HepG2 (cell line): ENCODE results near the gene ZNF628. TPM values are rescaled to one million over a fixed set of nuclear protein-coding genes. Genes with fewer than 3 reads are reported as not detected.
A peak's percentile ranks its signal among the peaks of the same experiment; 100 is the strongest.

Source experiments
- BORCS8-MEF2B ChIP-seq: sonication (generic); formaldehyde crosslinking; IDR thresholded peaks from 2 replicates; pipeline ENCODE4 v1.8.0; 2022; ENCODE audit warnings: mild to moderate bottlenecking, missing genetic modification reagents
- CBX2 ChIP-seq, 2 experiments: fragments of 200-600 bp in 1 of 2; sonication (generic); formaldehyde crosslinking in 1 of 2; IDR thresholded peaks; 2 replicates each; pipeline versions ENCODE4 v1.7.0 to v1.8.1; 2018 to 2022; ENCODE audit warnings: low read depth in 2 of 2, low read length in 1 of 2, mild to moderate bottlenecking in 1 of 2, missing genetic modification reagents in 1 of 2
- CCDC6 ChIP-seq: sonication (generic); formaldehyde crosslinking; IDR thresholded peaks from 2 replicates; pipeline ENCODE4 v1.8.1; 2022; ENCODE audit warnings: mild to moderate bottlenecking, missing genetic modification reagents, moderate library complexity
- DRAP1 ChIP-seq: IDR thresholded peaks from 2 replicates; pipeline ENCODE4 v1.6.1; 2016; ENCODE audit warnings: missing genetic modification reagents, missing compliant biosample characterization
- FOXJ3 ChIP-seq: sonication (generic); formaldehyde crosslinking; IDR thresholded peaks from 2 replicates; pipeline ENCODE4 v1.4.0; 2020; ENCODE audit warnings: missing genetic modification reagents, mild to moderate bottlenecking, borderline replicate concordance
- KDM1A ChIP-seq: IDR thresholded peaks from 2 replicates; pipeline ENCODE4 v1.6.1; 2016; ENCODE audit warnings: missing compliant biosample characterization
- MLLT10 ChIP-seq: sonication (generic); formaldehyde crosslinking; IDR thresholded peaks from 2 replicates; pipeline ENCODE4 v1.4.0; 2020; ENCODE audit warnings: missing genetic modification reagents
- NBN ChIP-seq: fragments of 450-650 bp; conservative IDR thresholded peaks from 2 replicates; pipeline ENCODE4 v1.6.1; 2017
- NFATC3 ChIP-seq: sonication (generic); formaldehyde crosslinking; IDR thresholded peaks from 2 replicates; pipeline ENCODE4 v1.5.1; 2020; ENCODE audit warnings: mild to moderate bottlenecking, missing genetic modification reagents
- PRMT3 ChIP-seq: sonication (generic); formaldehyde crosslinking; IDR thresholded peaks from 2 replicates; pipeline ENCODE4 v1.8.1; 2022; ENCODE audit warnings: low read depth, mild to moderate bottlenecking, moderate library complexity, missing genetic modification reagents, borderline replicate concordance
- RERE ChIP-seq: IDR thresholded peaks from 2 replicates; pipeline ENCODE4 v1.6.1; 2016; ENCODE audit warnings: low read depth, missing genetic modification reagents, missing compliant biosample characterization
- SRY ChIP-seq: sonication (generic); formaldehyde crosslinking; IDR thresholded peaks from 2 replicates; pipeline ENCODE4 v1.8.0; 2022; ENCODE audit warnings: mild to moderate bottlenecking, missing genetic modification reagents
- TARDBP ChIP-seq: sonication (generic); formaldehyde crosslinking; IDR thresholded peaks from 2 replicates; pipeline ENCODE4 v1.8.0; 2022; ENCODE audit warnings: mild to moderate bottlenecking, missing genetic modification reagents
- U2AF2 ChIP-seq: fragments of 200-400 bp; formaldehyde crosslinking; IDR thresholded peaks from 2 replicates; pipeline ENCODE4 v1.6.1; 2017; ENCODE audit warnings: low read depth, mild to moderate bottlenecking, low read length
- XRCC5 ChIP-seq: fragments of 200-400 bp; formaldehyde crosslinking; optimal IDR thresholded peaks from 2 replicates; pipeline ENCODE3; 2017; ENCODE audit warnings: mild to moderate bottlenecking, low read length
- ZKSCAN5 ChIP-seq: sonication (generic); formaldehyde crosslinking; IDR thresholded peaks from 2 replicates; pipeline ENCODE4 v1.5.1; 2020; ENCODE audit warnings: mild to moderate bottlenecking, missing genetic modification reagents
- ZNF160 ChIP-seq: sonication (generic); formaldehyde crosslinking; IDR thresholded peaks from 2 replicates; pipeline ENCODE4 v1.8.0; 2022; ENCODE audit warnings: mild to moderate bottlenecking, inconsistent platforms, missing genetic modification reagents
- ZNF281 ChIP-seq: sonication (generic); formaldehyde crosslinking; IDR thresholded peaks from 2 replicates; pipeline ENCODE4 v1.4.0; 2020; ENCODE audit warnings: missing genetic modification reagents, borderline replicate concordance
- ZNF292 ChIP-seq: sonication (generic); formaldehyde crosslinking; IDR thresholded peaks from 2 replicates; pipeline ENCODE4 v1.8.1; 2022; ENCODE audit warnings: mild to moderate bottlenecking, low read depth, missing genetic modification reagents, borderline replicate concordance
- ZNF570 ChIP-seq: sonication (generic); formaldehyde crosslinking; IDR thresholded peaks from 2 replicates; pipeline ENCODE4 v1.4.0; 2020; ENCODE audit warnings: mild to moderate bottlenecking, missing genetic modification reagents, borderline replicate concordance
- ZNF616 ChIP-seq: sonication (generic); formaldehyde crosslinking; IDR thresholded peaks from 2 replicates; pipeline ENCODE4 v1.5.0; 2020; ENCODE audit warnings: low read depth, mild to moderate bottlenecking, missing genetic modification reagents
- ZNF780A ChIP-seq: sonication (generic); formaldehyde crosslinking; IDR thresholded peaks from 2 replicates; pipeline ENCODE4 v1.8.0; 2022; ENCODE audit warnings: mild to moderate bottlenecking, missing genetic modification reagents, moderate library complexity
- polyA plus RNA-seq, 8 experiments: library from polyadenylated mRNA; depleted of rRNA in 3 of 8; stranded (reverse) in 7 of 8; unstranded in 1 of 8; fragments of >200 nt; fragmentation: Illumina TruSeq in 4 of 8; extraction: Trizol in 4 of 8; gene quantifications; 2 replicates each; pipeline versions ENCODE4 v1.2.1 to v1.2.3, GENCODE V29; 2011 to 2016; ENCODE audit warnings: low read depth in 4 of 8, missing spikeins in 1 of 8, mixed read lengths in 1 of 8; ENCODE audit not compliant: insufficient read depth in 1 of 8
- total RNA-seq, 5 experiments: library from RNA; depleted of rRNA; stranded (reverse); fragments of >200 nt; fragmentation: Illumina TruSeq; extraction: Trizol; gene quantifications; 2 replicates each; pipeline ENCODE4 v1.2.3, GENCODE V29; 2016; ENCODE audit warnings: low read depth in 1 of 5

The ZNF628 gene
- total and polyA plus RNA-seq, 2 of the 13 experiments (the other 11 are each of a cell fraction or from before 2014, with no cell fraction given), result 0.54 to 1.2 TPM

- TF ChIP-seq RERE (no peak), XRCC5 (peak; percentile 87), ZNF292 (no peak), ZNF160 (CRISPR knock-in tag) (no peak), CBX2 (IDR thresholded peaks at IDR 0.05; ENCODE audit: low read depth, low read length) (no peak), CBX2 (CRISPR knock-in tag; IDR thresholded peaks at IDR 0.05; ENCODE audit: low read depth) (no peak), SRY (CRISPR knock-in tag) (no peak), NFATC3 (CRISPR knock-in tag) (no peak), ZNF616 (no peak), ZNF780A (CRISPR knock-in tag) (no peak), ZNF281 (no peak), BORCS8-MEF2B (CRISPR knock-in tag) (no peak), KDM1A (CRISPR knock-in tag) (no peak), CCDC6 (CRISPR knock-in tag) (no peak), TARDBP (CRISPR knock-in tag) (no peak), NBN (no peak), U2AF2 (no peak), FOXJ3 (CRISPR knock-in tag) (no peak), MLLT10 (CRISPR knock-in tag) (no peak), DRAP1 (no peak), ZKSCAN5 (no peak), ZNF570 (CRISPR knock-in tag) (no peak), PRMT3 (no peak)
These were observed 9.0 kb upstream of the ZNF628 start (continued) for GRCh38 chr19:55467236-55468053.
